Right cardiac atrium (tissue), 5 donors: ENCODE measurements around the gene LRMDA. TPM values are rescaled to one million over a fixed set of nuclear protein-coding genes. Genes with fewer than 3 reads are reported as not detected.

ENCODE experiments used
- ATAC-seq, 2 donors: fragments of 200-7000 bp; cut with Tn5 transposase; one replicate each; pipeline versions ENCODE4 v1.8.0 to v1.9.1; 2020; ENCODE audit warnings: moderate library complexity in 2 of 2, mild to moderate bottlenecking in 1 of 2
- DNase-seq, 3 donors: peaks; one replicate each; pipeline ENCODE4 v3.0.0-alpha.2; 2020
- H3K27ac ChIP-seq: one replicate; pipeline ENCODE4 v1.5.1; 2013; ENCODE audit warnings: mild to moderate bottlenecking, low read length, control low read depth, moderate library complexity
- H3K27me3 ChIP-seq: one replicate; pipeline ENCODE4 v1.6.1; 2013; ENCODE audit not compliant: control insufficient read depth, insufficient read depth
- H3K4me1 ChIP-seq: one replicate; pipeline ENCODE4 v1.6.1; 2013; ENCODE audit warnings: low read length; ENCODE audit not compliant: control insufficient read depth, insufficient read depth
- H3K4me3 ChIP-seq: one replicate; pipeline ENCODE4 v1.5.1; 2013; ENCODE audit warnings: low read length, control low read depth
- H3K9me3 ChIP-seq: one replicate; pipeline ENCODE4 v1.6.1; 2013; ENCODE audit warnings: low read length; ENCODE audit not compliant: control insufficient read depth
- WGBS: extraction: QIAGEN DNeasy Blood & Tissue Kit; methylation state at CpG from one replicate; pipeline ENCODE4 v1.1.7; 2013; 5-methylcytosine and 5-hydroxymethylcytosine counted together
- intact Hi-C, 4 donors: fragments of 100-400 bp; cut with DNase I; formaldehyde crosslinking; loops; one replicate each; pipeline versions ENCODE4 v1.11.0 to v1.14.0; 2022 to 2023
- polyA plus RNA-seq: library from polyadenylated mRNA; stranded (reverse); fragments of 200-250 nt; gene quantifications from one replicate; pipeline ENCODE4 v1.2.3, GENCODE V29; 2013
- total RNA-seq, 4 donors: library from RNA; stranded (reverse); fragmentation: NEBNext Ultra II Directional; extraction: Animal tissue kit (Norgen Biotek cat#: 25700); gene quantifications; one replicate each; pipeline ENCODE4 v1.2.1, GENCODE V29; 2021
- donor health status: healthy with polysubstance abuse.
- donor health status: DM: no; HTN: yes; CAD: no.
- donor health status: DM: no; HTN: no; CAD: no.
- donor health status: DM: no; HTN: yes; CAD: no; lungs with severe emphysema.
- donor health status: DM: yes; HTN: yes; CAD: no.

The LRMDA gene
- total and polyA plus RNA-seq, 5 donors = 42.7 to 97.9 (median 48.8) TPM

DNA sequence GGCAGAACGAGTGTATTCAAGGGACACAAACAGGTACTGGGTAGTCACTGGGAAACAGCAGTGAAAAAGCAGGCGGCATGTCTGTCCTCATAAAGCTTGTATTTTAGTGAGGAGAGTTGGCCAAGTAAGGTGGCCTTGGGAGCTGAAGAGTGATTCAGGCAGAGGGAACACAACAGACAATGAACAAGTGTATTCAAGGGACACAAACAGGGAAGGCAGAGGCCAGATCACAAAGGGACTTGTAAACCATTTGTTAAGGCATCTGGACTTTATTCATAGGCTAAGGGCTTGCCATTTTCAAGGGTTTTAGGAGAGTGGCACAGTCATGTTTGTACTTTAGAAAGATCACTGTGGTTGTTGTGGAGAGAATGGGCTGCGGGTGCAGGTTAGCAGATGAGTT is 49.0 kb downstream of the LRMDA start:
- Histone ChIP-seq H3K27me3 (no peaks in the 10 kb centered on the region), H3K9me3 (no peaks in the 10 kb centered on the region), H3K4me3 (no peak overlapping the region), H3K27ac (no peak overlapping the region), H3K4me1 (no peaks in the 10 kb centered on the region)
- intact Hi-C loops = no loop called here
- no peak for ATAC-seq
- DNase-seq = no peak
- 96% methylated on average over 3 of the region's 3 CpGs for WGBS

DNA sequence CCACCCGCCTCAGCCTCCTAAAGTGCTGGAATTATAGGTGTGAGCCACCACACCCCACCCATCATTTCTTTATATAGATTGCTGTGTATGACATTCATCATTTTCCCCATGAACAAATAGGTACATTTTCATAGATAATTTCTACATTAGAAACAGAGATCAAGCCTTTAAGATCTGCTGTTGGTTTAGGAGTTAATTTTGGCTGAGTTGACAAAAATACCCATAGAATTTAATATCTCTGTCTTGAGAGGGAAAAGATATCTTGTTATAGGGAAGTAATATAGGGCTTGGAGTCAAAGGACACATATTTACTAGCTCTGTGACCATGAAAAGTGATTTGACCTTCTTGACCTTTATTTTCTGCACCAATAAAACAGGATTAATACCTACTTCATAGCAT is 51.8 kb downstream of the LRMDA start:
- Histone ChIP-seq H3K4me3 (no peak overlapping the region), H3K27ac (no peak overlapping the region), H3K27me3 (no peaks in the 10 kb centered on the region), H3K4me1 (peaks cover 6% of the 10 kb centered on the region), H3K9me3 (no peaks in the 10 kb centered on the region)
- WGBS = 100% methylated on average over 1 of the region's 1 CpG
- ATAC-seq (no peak), DNase-seq (no peak)
- intact Hi-C loops = no loop called here

- intact Hi-C loops = no loop called here
- Histone ChIP-seq H3K27ac (no peak overlapping the region), H3K4me3 (no peak overlapping the region), H3K4me1 (peaks cover 6% of the 10 kb centered on the region), H3K27me3 (no peaks in the 10 kb centered on the region), H3K9me3 (no peaks in the 10 kb centered on the region)
- no peak for ATAC-seq
- DNase-seq = no peak
- 98% methylated on average over 1 of the region's 1 CpG for WGBS
Measured at GRCh38 chr10:75484717-75485116, 53.3 kb downstream of the LRMDA start.

DNA sequence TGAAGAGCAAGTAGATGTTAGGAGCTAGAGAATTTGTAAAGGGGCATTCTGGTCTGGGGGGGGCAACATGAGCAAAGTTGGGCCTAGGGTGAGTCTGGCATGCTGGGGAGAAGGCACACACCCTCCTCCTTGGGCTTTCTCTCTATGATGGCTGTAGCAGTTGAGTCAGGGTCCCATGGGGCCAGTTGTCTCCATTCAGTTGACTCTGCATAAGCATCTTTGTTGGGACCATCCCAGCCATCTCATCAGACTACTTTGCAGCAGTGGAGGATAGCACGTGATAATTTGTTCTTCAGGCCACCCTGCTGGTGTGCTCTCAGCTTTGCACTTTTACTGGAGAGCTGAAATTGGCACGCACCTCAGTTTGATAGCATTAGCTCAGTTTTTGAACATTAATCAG is 55.2 kb downstream of the LRMDA start:
- H3K4me1 ChIP-seq = peaks cover 6% of the 10 kb centered on the region
- H3K27ac ChIP-seq = no peak overlapping the region
- DNase-seq (no peak), ATAC-seq (no peak)
- WGBS = 78% methylated on average over 2 of the region's 2 CpGs
- no peak overlapping the region for H3K4me3 ChIP-seq
- intact Hi-C loops = no loop called here
- no peaks in the 10 kb centered on the region for H3K9me3 ChIP-seq
- no peaks in the 10 kb centered on the region for H3K27me3 ChIP-seq

GRCh38 chr10:75487087-75487754 is 55.8 kb downstream of the LRMDA start:
- WGBS = 69% methylated on average over 4 of the region's 4 CpGs
- intact Hi-C loops = no loop called here
- Histone ChIP-seq H3K4me3 (no peak overlapping the region), H3K9me3 (no peaks in the 10 kb centered on the region), H3K4me1 (peaks cover 6% of the 10 kb centered on the region), H3K27ac (no peak overlapping the region), H3K27me3 (no peaks in the 10 kb centered on the region)
- no peak for DNase-seq
- peak in 1 of 2 donors; percentile 55 for ATAC-seq

DNA sequence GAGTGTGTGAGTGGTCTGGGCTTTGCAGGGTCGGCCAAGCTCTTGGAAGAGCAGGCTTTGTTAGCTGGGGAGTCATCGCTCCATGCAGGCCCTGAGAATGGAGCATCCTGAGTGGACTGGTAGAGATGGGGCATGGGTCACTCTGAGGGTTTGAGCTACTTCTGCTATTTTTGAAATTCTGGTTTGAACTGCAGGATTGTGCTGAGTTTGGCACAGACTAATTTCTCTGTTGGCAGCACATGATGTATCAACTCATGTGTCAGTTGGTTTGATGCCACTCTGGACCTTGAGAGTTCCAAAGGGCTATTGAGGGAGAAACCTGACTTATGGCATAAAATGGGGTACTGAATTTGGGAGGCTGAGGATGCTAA is 56.3 kb downstream of the LRMDA start:
- 74% methylated on average over 2 of the region's 2 CpGs for WGBS
- no peak overlapping the region for H3K27ac ChIP-seq
- H3K27me3 ChIP-seq = no peaks in the 10 kb centered on the region
- H3K9me3 ChIP-seq = no peaks in the 10 kb centered on the region
- intact Hi-C loops = no loop called here
- H3K4me3 ChIP-seq = no peak overlapping the region
- ATAC-seq = no peak
- DNase-seq = no peak
- H3K4me1 ChIP-seq = peaks cover 6% of the 10 kb centered on the region

- intact Hi-C loops = no loop called here
- Histone ChIP-seq H3K27ac (no peak overlapping the region), H3K4me1 (peaks cover 4% of the 10 kb centered on the region), H3K4me3 (no peak overlapping the region), H3K27me3 (no peaks in the 10 kb centered on the region), H3K9me3 (no peaks in the 10 kb centered on the region)
- no peak for ATAC-seq
- DNase-seq = no peak
- WGBS = 68% methylated on average over 3 of the region's 3 CpGs
Measured at GRCh38 chr10:75492173-75492925, 60.9 kb downstream of the LRMDA start.

- intact Hi-C loops = no loop called here
- Histone ChIP-seq H3K9me3 (no peaks in the 10 kb centered on the region), H3K27ac (no peak overlapping the region), H3K4me1 (no peaks in the 10 kb centered on the region), H3K4me3 (no peak overlapping the region), H3K27me3 (no peaks in the 10 kb centered on the region)
- ATAC-seq (no peak), DNase-seq (no peak)
- WGBS = 94% methylated on average over 3 of the region's 3 CpGs
Measured at GRCh38 chr10:75493464-75493863, 62.0 kb downstream of the LRMDA start.

DNA sequence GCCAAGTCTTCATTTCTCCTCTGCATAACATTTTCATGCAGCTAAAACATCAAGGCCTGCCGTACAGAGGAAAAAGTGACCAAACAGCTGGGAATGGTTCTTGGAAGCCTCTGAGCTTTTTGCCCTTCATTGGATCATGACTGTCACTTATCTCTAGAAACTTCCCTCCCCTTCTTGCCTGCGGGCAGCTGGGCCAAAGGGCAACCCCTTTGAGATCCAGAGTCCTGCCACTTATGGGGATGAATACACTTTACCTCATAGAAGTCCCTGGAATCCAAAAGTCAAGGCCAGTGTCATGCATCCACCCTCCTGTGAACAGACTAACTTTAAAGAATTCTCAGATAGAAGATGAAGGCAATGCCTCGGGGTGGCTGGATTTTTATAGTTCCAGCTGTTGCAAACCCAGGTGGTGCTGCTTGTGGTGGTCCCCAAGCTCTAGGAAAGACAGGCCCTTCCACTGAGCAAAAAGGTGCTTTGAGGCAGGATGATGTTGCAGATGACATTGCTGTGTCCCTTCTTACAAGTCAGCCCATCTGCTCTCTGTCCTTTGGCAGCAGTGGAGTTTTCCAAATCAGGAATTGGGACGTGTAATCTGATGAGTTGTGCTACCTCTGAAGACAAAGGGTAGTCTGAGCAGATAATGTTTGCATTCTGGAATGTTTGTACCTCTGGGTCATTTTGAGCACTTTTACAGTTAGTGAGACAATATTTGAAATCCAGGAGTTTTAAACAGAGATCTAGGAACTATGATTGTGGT is 64.2 kb downstream of the LRMDA start:
- intact Hi-C loops = no loop called here
- Histone ChIP-seq H3K9me3 (no peaks in the 10 kb centered on the region), H3K4me3 (no peak overlapping the region), H3K27me3 (no peaks in the 10 kb centered on the region), H3K27ac (no peak overlapping the region), H3K4me1 (peaks cover 3% of the 10 kb centered on the region)
- no peak for DNase-seq
- no peak for ATAC-seq
- 43% methylated on average over 4 of the region's 4 CpGs for WGBS

GRCh38 chr10:75496191-75496567 is 64.8 kb downstream of the LRMDA start:
- H3K4me3 ChIP-seq = no peak overlapping the region
- no peak overlapping the region for H3K27ac ChIP-seq
- H3K4me1 ChIP-seq = peaks cover 3% of the 10 kb centered on the region
- ATAC-seq (no peak), DNase-seq (no peak)
- 93% methylated on average over 1 of the region's 1 CpG for WGBS
- intact Hi-C loops = no loop called here
- no peaks in the 10 kb centered on the region for H3K27me3 ChIP-seq
- no peaks in the 10 kb centered on the region for H3K9me3 ChIP-seq
